GM12874 (cell line): ENCODE data around the gene PHLDA2.

Source experiments
- TF ChIP-seq, protein P1 (sequence below): IDR thresholded peaks from 2 replicates; pipeline ENCODE4 v1.5.1; 2011; ENCODE audit warnings: low read depth, mild to moderate bottlenecking, control low read depth, low read length, moderate library complexity; ENCODE audit not compliant: insufficient read depth

The PHLDA2 gene

GRCh38 chr11:2923446-2924375, 5.5 kb downstream of the PHLDA2 start:
- TF ChIP-seq, protein P1, sequence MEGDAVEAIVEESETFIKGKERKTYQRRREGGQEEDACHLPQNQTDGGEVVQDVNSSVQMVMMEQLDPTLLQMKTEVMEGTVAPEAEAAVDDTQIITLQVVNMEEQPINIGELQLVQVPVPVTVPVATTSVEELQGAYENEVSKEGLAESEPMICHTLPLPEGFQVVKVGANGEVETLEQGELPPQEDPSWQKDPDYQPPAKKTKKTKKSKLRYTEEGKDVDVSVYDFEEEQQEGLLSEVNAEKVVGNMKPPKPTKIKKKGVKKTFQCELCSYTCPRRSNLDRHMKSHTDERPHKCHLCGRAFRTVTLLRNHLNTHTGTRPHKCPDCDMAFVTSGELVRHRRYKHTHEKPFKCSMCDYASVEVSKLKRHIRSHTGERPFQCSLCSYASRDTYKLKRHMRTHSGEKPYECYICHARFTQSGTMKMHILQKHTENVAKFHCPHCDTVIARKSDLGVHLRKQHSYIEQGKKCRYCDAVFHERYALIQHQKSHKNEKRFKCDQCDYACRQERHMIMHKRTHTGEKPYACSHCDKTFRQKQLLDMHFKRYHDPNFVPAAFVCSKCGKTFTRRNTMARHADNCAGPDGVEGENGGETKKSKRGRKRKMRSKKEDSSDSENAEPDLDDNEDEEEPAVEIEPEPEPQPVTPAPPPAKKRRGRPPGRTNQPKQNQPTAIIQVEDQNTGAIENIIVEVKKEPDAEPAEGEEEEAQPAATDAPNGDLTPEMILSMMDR = no peak

GRCh38 chr11:2922655-2923054, 6.6 kb downstream of the PHLDA2 start:
- TF ChIP-seq, protein P1 = no peak

- TF ChIP-seq, protein P1 = no peak
Observed at GRCh38 chr11:2921742-2922493, 7.3 kb downstream of the PHLDA2 start.

- TF ChIP-seq, protein P1 = no peak
Observed at GRCh38 chr11:2921261-2921660, 8.0 kb downstream of the PHLDA2 start.

GRCh38 chr11:2920343-2920742, 8.9 kb downstream of the PHLDA2 start:
- TF ChIP-seq, protein P1 = no peak

GRCh38 chr11:2919837-2920236, 9.4 kb downstream of the PHLDA2 start:
- TF ChIP-seq, protein P1 = no peak

GRCh38 chr11:2919188-2919587, 10.0 kb downstream of the PHLDA2 start:
- TF ChIP-seq, protein P1 = no peak
